Dermis microvascular lymphatic vessel endothelial cell (primary cell): Measurements from ENCODE around the gene NCOR2. TPM values are rescaled to one million over a fixed set of nuclear protein-coding genes. Genes with fewer than 3 reads are reported as not detected.
A peak's percentile ranks its signal among the peaks of the same experiment; 100 is the strongest.

Source experiments
- DNase-seq, 2 donors: peaks; one replicate each; pipeline versions ENCODE4 v3.0.0 to v3.0.0-alpha.2; 2010; ENCODE audit warnings: low read depth in 2 of 2
- total RNA-seq: library from RNA; depleted of rRNA; stranded (reverse); fragments of >200 nt; gene quantifications from 2 replicates; pipeline ENCODE4 v1.2.1, GENCODE V29; 2014

Gene NCOR2
- total RNA-seq, 1 donor from 2014 or later = 10.0 TPM

GRCh38 chr12:124527861-124528561 is 39.4 kb downstream of the NCOR2 start:
- DNase-seq = no peak

- DNase-seq = no peak
Observed at GRCh38 chr12:124525927-124526692, 41.3 kb downstream of the NCOR2 start.

- no peak for DNase-seq
Observed at GRCh38 chr12:124525455-124525854, 42.0 kb downstream of the NCOR2 start.

GRCh38 chr12:124524231-124524925 is 43.0 kb downstream of the NCOR2 start:
- peak in 1 of 2 donors; percentile 55 for DNase-seq

- DNase-seq = peak in 1 of 2 donors; percentile 45
Observed at GRCh38 chr12:124523071-124523470, 44.3 kb downstream of the NCOR2 start.

GRCh38 chr12:124520907-124521306 is 46.5 kb downstream of the NCOR2 start:
- DNase-seq = peak in 1 of 2 donors; percentile 64

- peak; percentile 60 to 88 for DNase-seq
Observed at GRCh38 chr12:124520265-124520701, 47.1 kb downstream of the NCOR2 start.

GRCh38 chr12:124519746-124520145 is 47.7 kb downstream of the NCOR2 start:
- DNase-seq = peak; percentile 69 to 78

GRCh38 chr12:124518051-124518932 is 49.1 kb downstream of the NCOR2 start:
- peak; percentile 99 for DNase-seq
